ENCODE measurements around the gene POC5.

POC5 gene

DNA sequence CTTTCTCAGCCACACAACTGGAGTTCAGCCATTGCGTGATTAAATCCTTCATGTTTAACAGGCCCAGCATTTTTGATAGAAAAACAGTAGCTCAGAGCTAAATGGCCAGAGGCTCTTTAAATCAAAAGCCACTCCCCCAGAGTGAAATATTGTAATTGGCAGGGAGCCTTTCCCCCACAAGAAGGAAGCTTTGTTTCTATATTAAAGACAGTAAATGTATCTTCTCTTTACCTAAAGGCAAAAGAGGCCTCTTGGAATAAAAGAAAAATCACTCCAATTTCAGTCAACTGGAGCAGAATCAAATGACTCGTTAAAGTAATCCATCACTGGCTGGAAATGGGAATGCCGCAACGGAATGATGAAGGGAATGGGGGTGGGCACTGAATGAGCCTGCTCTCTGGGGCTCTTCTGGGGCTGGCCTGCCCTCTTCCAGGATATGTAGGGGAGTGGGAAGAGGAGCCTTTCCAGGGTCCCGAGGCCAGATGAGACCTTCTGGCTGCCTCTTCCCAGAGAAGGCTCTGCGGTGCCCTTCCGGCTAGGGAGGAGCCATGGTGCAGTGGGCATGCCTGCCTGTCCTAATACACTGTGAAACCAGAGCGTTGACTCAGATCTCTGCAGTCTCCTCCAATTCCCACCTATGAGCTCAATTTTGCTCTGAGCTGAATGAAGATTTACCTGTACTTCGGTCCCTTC, 60.8 kb downstream of the POC5 start:
- DNase-seq = no peak

DNA sequence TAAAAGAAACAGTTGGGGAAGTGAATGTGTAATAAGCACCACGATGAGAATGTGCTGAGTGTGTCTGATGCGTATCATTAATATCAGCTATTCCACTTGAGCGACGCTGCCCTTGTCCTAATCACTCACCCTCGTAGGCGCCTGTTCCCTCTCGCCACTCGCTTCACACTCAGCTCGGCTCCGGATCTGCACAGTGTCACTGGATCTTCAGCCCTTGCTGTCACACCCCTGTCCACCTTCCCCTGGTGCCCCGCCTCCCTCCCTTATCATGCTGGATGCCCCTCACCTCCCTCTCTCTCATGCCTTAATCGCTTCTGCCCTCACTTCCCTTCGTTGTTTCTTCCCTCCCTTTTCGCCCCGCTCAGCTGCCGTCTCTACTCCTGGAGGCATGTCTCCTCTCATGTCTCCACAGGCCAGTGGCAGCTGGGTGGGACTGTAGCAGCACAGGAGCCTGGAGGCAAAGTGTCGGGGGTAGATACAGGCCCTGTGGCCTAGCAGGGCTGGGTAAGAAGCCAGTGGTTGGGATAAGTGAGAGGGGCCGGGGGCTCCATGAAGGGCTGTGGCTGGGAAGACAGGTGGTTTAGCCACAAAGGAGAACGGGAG, 62.4 kb downstream of the POC5 start:
- no peak for DNase-seq

DNA sequence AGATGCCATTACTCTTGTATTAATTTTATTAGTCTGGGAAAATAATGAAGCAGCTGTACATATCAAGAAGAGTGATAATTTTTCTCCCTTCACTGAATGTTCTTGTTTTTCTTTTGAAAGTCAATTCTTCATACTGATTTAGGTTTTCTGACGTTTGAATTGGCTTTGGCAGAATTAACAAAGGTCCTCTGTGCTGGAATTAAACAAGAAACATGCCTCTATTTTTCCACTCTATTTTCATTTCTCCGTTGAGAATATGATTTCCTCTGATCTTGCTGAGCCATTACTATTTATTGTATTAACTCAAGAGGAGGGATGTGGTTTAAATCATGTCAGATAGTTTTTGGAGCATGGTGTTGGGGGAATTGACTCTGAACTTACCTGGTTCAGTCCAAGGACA, 63.7 kb downstream of the POC5 start:
- DNase-seq = no peak

DNA sequence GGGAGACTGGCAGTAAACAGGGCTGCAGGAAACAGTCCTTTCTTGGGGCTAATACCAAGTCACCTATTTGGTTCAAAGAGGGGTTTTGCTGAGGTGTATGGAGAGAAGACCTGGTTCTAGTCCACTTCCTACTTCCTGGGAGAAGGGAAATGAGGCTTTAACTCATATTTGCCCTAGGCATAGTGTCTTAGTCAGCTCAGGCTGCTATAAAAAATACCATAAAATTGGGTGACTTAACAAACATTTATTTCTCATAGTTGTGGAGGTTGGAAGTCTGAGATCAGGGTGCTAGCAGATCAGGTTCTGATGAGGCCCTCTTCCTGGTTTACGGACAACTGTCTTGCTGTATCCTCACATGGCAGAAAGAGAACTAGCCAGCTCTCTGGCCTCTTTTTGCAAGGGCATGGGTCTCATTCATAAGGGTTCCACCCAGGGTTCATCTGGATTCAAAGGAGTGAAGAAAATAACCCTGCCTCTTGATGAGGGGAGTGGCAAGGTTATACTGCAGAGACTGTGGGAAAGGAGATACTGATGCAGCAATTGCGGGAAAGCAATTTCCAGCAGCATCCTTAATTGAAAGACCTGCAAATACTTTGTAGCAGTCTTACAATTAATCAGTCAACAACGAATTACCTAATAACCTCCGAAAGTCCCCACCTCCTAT, 65.5 kb downstream of the POC5 start:
- DNase-seq = no peak

DNA sequence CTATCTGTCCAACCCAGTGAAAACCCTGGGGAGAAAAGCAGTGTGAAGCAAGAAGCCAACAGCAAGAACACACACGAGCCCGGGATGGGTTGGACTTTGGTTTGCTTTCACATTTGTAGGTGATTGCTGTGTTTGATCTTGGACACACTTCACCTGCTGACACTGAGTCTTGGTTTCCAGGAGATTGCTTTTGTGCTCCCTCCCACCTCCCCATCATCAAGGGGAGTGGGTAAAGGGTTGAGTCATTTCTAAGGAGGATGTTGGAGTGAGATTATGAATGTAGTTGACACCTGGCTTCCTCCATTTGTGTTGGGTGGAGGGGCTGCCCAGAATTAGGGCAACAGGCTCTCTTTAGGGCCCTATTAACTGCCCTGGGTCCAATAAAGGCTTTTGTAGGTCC, 68.5 kb downstream of the POC5 start:
- DNase-seq = no peak

DNA sequence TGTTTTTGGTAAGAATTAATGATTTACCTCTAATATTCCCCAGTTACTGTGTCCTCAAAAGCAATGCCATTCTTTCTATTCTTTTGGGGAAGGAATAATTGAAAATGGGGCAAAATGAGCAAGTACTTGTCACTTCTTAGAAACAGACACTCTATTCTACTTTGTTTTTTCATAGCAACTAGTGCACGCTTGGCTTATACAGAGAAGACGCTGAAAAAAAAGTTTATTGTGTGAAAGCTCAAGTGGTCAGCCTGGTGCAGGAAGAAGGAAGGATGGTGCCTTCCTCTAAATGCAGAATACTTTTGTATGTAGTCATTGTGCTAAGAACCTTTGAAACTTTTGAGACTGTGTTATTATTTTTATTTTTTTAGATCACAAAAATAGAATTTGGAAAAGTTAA, 76.4 kb downstream of the POC5 start:
- no peak for DNase-seq

DNA sequence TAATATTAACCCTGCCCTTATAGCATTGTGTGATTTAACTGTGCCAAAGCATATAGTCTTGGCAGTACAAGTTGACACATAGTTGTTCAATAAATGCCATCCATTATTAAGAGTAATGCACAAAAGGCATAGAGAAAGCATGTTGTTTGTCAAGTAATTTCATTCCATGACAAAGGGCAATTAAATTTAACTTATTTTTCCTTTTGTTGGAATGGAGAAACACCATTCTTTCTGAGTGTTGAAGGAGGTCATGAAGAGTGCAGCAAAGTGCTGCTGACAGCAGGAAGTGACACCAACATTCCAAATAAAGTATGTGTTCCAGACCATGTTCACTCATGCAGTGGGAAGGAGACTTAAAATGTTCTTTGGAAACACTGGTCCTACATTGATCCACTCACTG, 76.8 kb downstream of the POC5 start:
- DNase-seq = no peak

DNA sequence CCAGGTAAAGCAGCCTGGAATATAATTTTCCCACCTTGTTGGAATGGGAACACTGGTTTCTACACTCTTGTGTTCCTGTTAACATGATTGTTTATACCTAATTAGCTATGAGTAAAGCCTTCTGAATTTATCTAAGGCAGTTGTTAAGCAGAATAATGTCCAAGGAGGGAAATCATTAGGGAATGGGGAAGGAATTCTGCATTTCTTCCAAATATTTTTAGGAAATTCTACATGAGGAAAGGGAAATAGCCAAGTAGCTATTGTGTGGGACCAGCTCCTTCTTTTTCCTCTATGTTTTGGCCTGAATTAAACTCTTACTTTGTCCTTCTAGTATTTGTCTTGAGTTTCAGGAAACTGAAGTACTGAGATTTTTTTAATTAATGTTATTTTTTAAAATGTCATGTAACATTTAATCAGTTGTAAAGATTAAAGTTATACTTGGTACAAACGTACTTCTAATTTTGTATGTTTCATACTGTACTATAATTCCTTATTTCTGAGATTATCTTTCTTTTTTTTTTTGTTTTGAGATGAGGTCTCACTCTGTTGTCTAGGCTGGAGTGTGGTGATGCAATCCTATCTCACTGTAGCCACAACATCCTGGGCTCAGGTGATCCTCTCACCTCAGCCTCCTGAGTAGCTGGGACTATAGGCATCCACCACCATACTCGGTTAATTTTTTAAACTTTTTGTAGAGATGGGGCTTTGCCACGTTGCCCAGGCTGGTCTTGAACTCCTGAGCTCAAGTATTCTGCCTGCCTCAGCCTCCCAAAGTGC, 77.5 kb downstream of the POC5 start:
- no peak for DNase-seq

DNA sequence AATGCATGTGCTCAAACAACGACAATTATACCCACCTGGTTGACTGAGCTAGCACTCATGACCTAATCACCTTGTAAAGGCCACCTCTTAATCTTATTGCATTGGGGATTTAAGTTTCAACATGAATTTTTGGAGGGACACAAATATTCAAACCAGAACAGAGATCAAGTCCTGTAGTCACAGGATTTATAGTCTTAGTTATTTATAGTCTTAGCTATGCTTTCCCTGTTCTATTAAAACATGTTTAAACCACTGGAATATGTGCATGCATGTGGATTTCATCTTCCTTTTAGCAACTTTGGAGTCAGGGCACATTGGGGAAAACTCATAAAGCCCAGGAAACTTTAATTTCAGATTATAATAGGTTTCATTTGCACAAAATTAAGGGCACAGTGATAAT, 79.3 kb downstream of the POC5 start:
- DNase-seq = no peak

DNA sequence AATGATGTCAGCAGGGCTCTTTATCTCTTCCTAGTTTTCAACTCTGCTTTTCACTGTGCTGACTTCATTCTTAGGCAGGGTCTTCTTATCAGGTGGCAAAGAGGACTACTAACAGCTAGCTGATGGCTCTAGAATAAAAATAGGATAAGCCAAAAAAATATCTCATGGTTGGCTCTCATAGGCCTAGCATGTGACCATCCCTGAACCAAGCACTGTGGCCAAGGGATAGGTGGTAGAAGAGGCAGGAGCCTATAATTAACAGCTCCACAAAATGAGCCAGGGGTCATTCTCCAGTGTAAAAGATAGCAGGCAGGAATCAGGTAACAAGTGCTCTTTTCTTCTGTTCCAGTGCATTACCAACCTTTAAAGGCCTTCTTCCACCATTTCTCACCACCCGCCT, 84.9 kb downstream of the POC5 start:
- no peak for DNase-seq

DNA sequence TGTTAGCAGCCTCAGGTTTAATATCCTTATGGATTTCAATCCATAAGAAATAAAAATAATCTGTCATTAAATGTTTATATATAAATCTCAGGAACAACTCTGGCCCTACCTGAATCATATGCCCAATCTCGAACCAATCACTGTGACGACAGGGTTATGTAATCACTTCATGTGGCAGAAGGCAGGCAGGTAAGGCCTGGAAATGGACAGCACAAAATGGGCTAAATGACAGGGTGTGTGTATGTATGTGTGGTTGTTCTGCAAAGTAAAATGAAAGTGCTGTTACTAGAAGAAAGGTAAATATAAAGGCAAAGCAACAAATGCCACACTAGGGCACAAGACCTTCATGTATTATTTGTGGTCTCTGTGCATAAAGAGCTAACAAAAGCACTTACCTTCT, 86.4 kb downstream of the POC5 start:
- DNase-seq = no peak

DNA sequence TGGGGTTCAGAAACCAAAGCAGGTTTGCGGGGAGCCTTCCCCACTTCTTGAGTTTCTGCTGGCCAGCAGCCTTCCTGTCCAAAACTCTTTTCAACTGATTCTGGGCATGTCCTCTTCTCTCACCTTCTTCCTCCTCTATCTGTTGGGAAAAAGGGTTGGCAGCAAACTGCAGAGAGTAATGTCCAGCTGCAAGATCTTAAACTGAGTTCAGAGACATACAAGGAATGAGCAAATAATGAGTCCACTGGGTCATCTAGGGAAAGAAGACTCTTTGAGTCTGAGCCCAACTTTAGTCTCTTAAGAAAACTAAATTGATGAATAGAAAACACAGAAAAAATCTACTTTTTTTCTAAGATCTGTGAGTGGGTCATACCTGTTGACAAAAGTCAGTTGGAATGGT, 89.4 kb downstream of the POC5 start:
- no peak for DNase-seq

DNA sequence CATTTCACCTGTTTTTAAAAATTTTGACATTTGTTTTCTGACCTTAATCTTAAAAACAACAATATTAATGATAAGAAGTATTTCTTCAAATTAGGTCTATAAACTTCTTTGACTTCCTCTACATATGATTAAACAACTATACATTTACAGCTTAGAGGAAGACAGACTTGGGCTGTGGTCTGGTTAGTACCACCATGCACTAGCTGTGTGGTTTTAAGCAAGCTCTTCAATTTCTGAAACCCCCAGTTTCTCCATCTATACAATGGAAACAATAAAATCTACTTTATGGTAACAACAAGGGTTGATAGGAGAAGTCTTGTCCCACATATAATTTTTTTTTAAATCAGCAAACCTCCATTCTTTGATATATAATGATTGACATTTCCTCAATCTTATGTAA, 90.3 kb downstream of the POC5 start:
- no peak for DNase-seq

Data from activated CD8-positive, alpha-beta memory T cell treated with anti-CD3 and anti-CD28 coated beads, Interleukin-2, amount 50 U/mL, for 4 hours (primary cell).